Measurements from ENCODE around the gene CD7. TPM values are rescaled to one million over a fixed set of nuclear protein-coding genes. Genes with fewer than 3 reads are reported as not detected.

Gene CD7
- total RNA-seq, 3 donors from 2014 or later, result 10.0 to 12.8 (median 12.3) TPM

- Histone ChIP-seq H3K4me3 (no peak overlapping the region), H3K36me3 (ENCODE audit: low read depth) (no peaks in the 10 kb centered on the region), H3K9me3 (no peaks in the 10 kb centered on the region), H3K4me1 (ENCODE audit: low read depth) (peaks cover 39% of the 10 kb centered on the region)
- ATAC-seq, result no peak
- intact Hi-C loops (cut with DNase I, micrococcal nuclease), result no loop called here
- TF ChIP-seq, protein P1, sequence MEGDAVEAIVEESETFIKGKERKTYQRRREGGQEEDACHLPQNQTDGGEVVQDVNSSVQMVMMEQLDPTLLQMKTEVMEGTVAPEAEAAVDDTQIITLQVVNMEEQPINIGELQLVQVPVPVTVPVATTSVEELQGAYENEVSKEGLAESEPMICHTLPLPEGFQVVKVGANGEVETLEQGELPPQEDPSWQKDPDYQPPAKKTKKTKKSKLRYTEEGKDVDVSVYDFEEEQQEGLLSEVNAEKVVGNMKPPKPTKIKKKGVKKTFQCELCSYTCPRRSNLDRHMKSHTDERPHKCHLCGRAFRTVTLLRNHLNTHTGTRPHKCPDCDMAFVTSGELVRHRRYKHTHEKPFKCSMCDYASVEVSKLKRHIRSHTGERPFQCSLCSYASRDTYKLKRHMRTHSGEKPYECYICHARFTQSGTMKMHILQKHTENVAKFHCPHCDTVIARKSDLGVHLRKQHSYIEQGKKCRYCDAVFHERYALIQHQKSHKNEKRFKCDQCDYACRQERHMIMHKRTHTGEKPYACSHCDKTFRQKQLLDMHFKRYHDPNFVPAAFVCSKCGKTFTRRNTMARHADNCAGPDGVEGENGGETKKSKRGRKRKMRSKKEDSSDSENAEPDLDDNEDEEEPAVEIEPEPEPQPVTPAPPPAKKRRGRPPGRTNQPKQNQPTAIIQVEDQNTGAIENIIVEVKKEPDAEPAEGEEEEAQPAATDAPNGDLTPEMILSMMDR (IDR thresholded peaks at IDR 0.05), result no peak
- DNase-seq, result no peak
Measured at GRCh38 chr17:82300228-82300627, 17.2 kb downstream of the CD7 start.

GRCh38 chr17:82299452-82299851 lies 18.0 kb downstream of the CD7 start:
- H3K4me1 ChIP-seq (ENCODE audit: low read depth), result peaks cover 41% of the 10 kb centered on the region
- H3K36me3 ChIP-seq (ENCODE audit: low read depth), result no peaks in the 10 kb centered on the region
- intact Hi-C loops (cut with DNase I, micrococcal nuclease), result no loop called here
- ATAC-seq (no peak), DNase-seq (peak in 1 of 3 donors; percentile 35)
- no peaks in the 10 kb centered on the region for H3K9me3 ChIP-seq
- no peak overlapping the region for H3K4me3 ChIP-seq
- TF ChIP-seq, protein P1 (IDR thresholded peaks at IDR 0.05), result no peak

DNA sequence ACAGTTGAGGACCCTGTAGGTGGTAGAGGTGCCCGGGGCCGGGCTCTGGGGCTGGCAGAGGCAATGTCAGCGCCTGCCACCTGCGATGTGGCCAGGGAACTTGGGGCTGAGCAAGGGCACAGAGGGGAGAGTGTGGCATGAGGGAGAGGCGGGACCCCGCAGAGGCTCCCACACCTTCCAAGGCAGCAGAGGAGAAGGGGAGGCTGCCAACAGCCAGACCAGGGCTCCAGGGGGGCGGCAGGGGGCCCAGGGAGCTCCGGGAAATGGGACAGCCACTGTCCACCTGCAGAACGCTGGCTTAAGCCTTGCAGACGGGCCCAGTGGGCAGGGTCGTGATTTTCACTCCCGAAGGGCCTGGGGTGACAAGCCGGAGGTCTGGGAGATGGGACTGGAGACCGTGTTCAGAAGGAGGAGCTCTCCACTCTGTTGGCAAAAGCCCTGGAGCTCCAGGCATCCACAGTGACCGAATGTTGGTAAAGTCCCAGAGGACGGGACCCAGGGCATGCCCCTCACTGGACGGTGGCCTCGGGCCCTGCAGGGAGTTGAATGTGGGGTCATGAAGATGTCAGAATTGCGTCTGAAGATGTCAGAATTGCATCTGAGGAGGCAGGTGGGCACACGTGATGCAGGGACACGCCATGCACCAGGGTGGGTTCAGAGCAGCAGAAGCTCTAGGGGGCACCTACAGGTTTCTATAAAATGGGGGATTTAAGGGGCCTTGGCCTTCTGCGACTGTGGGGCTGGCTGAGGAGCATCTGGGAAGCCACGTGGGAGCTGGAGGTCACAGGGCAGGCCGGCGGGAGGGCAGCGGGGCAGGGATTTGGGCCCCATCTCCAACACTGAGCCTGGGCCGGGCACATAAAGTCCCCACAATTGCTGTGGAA lies 18.6 kb downstream of the CD7 start:
- TF ChIP-seq, protein P1 (IDR thresholded peaks at IDR 0.05), result no peak
- no peaks in the 10 kb centered on the region for H3K9me3 ChIP-seq
- intact Hi-C loops (cut with DNase I, micrococcal nuclease), result no loop called here
- H3K36me3 ChIP-seq (ENCODE audit: low read depth), result no peaks in the 10 kb centered on the region
- no peak overlapping the region for H3K4me3 ChIP-seq
- DNase-seq, result no peak
- peaks cover 48% of the 10 kb centered on the region for H3K4me1 ChIP-seq (ENCODE audit: low read depth)
- no peak for ATAC-seq

DNA sequence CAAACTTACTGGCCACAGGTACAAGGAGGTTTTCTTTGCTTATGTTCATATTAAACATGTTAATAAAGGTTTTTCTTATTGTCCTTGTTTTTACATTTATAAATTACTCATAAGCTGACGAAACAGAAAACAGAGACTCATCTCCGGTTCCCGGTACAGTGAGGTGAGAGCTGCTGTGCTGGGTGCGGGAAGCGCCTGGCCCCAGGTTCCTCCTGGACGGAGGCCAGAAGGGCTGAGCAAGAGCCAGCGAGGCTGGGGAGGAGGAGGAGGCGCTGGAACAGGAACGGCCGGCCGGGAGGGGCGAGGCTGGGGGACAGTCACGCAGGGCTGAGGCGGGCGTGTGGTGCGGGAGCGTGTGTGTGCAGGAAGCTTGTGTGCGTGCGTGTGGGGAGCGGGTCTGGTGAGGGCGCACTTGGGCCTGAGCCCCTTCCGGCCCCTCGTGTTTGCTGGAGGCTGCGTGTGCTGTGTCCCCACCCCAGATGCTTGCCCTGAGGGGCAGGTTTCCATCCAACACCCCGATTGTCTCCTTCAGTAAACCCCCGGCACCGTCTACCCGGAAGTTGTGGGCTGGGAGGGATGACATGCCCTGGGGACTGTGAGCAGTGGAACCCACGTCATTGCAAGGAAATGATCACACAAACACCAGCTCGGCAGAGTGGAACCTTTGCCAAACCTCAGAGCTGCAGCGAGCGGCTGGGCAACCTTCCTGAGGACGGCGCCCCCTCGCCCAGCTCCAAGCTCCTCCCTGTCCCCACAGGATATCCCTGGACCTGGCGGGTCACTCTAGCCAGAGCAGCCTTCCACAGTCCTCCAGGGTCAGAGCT lies 19.5 kb downstream of the CD7 start:
- Histone ChIP-seq H3K4me3 (peak overlapping the region; percentile 11), H3K36me3 (ENCODE audit: low read depth) (no peaks in the 10 kb centered on the region), H3K9me3 (no peaks in the 10 kb centered on the region), H3K4me1 (ENCODE audit: low read depth) (peaks cover 49% of the 10 kb centered on the region)
- DNase-seq (peak; percentile 92 to 96 (median 94)), ATAC-seq (peak; percentile 75)
- intact Hi-C loops (cut with DNase I, micrococcal nuclease), result no loop called here
- TF ChIP-seq, protein P1 (IDR thresholded peaks at IDR 0.05), result no peak

DNA sequence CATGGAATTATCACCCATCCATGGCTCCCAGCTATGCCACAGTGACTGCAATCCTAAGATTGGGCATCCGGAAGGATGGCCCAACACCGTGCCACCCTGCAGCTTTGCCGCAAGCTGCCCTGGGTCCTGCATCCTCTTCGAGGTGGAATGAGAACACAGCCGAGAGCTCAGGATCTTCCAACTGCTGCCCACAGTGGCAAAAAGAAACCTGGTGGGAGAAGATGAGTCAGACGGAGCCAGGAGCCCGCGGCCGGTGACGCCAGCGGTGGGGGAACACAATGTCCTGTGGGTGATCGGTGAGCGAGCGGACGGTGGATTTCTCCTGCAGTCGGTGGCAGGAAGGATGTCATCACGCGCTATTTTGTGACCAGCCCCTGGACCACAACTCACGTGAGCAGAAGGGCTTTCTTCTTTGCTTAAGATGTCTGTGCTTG lies 20.1 kb downstream of the CD7 start:
- TF ChIP-seq, protein P1 (IDR thresholded peaks at IDR 0.05), result no peak
- no peaks in the 10 kb centered on the region for H3K9me3 ChIP-seq
- peak overlapping the region; percentile 11 for H3K4me3 ChIP-seq
- peaks cover 50% of the 10 kb centered on the region for H3K4me1 ChIP-seq (ENCODE audit: low read depth)
- DNase-seq (peak; percentile 77 to 95 (median 83)), ATAC-seq (peak; percentile 27)
- intact Hi-C loops (cut with DNase I, micrococcal nuclease), result no loop called here
- no peaks in the 10 kb centered on the region for H3K36me3 ChIP-seq (ENCODE audit: low read depth)

Measured in mucosa of descending colon (tissue), 3 donors.